GM10266 (cell line): ENCODE data around the gene PRMT7.

ENCODE experiments used
- DNase-seq: peaks from one replicate; pipeline ENCODE4 v3.0.0; 2012; ENCODE audit errors: extremely low spot score
- CTCF ChIP-seq: IDR thresholded peaks from 2 replicates; pipeline ENCODE4 v1.5.1; 2012; ENCODE audit warnings: mild to moderate bottlenecking, low read depth; ENCODE audit not compliant: control insufficient read depth, insufficient read depth; ENCODE audit errors: missing control alignments

Gene PRMT7

GRCh38 chr16:68344252-68344651 lies 33.4 kb downstream of the PRMT7 start:
- TF ChIP-seq CTCF, result no peak
- no peak for DNase-seq

DNA sequence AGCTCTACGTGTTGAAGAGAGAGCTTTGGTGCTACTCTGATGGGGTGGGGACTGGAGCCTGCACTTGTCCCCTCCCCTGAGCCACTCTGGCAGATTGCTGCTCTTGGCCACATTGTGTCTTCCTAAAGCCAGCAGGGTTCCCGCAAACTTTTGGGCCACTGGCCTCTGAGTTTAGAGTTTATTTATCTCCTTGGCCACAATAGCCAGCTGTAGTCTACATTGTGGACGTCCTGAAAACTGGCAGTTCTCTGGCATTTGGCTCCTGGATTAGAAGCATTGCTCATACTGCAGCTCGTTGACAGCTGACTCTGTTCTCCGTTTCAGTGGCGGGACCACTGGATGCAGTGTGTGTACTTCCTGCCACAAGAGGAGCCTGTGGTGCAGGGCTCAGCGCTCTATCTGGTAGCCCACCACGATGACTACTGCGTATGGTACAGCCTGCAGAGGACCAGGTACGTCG lies 34.6 kb downstream of the PRMT7 start:
- no peak for DNase-seq
- TF ChIP-seq CTCF, result no peak

DNA sequence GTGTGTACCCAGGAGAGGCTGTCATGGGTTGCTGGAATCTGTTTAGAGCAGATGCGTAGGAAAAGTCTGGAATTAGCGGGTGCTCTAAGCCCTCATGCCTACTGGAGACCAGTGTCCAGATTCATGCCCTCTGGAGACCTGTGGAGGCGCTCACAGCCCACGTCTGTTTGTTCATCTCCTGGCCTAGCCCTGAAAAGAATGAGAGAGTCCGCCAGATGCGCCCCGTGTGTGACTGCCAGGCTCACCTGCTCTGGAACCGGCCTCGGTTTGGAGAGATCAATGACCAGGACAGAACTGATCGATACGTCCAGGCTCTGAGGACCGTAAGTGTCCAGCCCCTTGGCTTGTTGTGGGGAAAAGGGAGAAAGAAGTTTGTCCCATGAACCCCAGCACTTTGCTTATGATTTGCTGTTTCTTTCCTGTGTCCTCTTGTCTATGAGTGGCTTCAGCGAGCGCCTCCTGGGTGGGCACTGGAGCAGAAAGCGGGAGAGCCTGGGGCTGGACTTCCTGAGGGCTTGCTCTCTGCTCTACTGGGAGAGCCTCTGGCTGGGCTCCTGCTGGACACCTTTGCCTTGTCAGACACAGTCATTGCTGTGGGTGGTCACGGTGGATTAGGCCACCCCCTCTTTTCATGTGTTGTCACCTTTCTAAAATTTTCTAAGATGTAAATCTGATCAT lies 35.3 kb downstream of the PRMT7 start:
- TF ChIP-seq CTCF, result no peak
- DNase-seq, result no peak

DNA sequence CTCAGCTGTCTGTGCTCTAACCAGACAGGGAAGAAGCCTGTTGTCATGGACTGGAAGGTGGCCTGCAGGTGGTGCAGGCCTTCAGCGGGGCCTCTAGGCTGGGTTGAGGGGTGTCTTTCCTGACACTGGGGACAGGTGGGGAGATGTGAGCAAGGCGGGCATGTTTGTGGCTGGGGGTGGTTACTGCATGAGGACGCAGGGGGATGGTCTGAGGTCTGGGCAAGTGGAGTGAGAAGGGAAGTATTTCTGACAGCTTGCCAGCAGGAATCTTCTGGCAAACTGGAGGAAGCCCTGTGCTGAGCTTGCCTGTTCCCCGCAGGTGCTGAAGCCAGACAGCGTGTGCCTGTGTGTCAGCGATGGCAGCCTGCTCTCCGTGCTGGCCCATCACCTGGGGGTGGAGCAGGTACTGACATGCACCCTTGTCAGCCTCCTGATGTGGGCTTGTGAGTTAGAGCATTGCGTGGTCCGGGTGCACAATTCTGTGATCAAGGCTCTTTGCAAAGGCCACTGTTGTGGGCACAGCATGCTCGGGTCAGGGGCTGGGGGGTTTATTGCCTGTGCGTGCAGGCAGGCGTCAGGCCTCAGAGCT lies 36.2 kb downstream of the PRMT7 start:
- TF ChIP-seq CTCF, result no peak
- DNase-seq, result no peak

DNA sequence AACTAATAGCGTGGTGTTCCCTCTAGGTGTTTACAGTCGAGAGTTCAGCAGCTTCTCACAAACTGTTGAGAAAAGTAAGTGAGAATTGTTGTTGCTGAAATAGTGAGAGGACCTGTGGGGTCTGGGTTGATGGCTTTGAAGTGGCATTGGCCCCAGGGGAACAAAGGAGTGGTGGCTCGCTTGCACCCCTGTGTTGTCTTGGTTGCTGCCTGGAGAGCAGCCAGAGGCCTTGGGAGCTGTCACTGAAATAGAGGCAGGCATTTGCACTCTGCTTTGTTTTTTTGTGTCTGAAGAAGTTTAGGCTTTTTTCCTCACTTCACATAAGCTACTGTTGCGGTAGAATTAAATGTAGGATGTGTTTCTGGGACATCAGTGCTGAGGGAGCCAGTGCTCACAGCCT lies 36.8 kb downstream of the PRMT7 start:
- TF ChIP-seq CTCF, result no peak
- DNase-seq, result no peak

- DNase-seq, result no peak
- TF ChIP-seq CTCF, result no peak
These were observed 38.0 kb downstream of the PRMT7 start for GRCh38 chr16:68348639-68349445.
